Measurements from ENCODE around the gene SLC22A15.

GRCh38 chr1:116087628-116088027 lies 111.3 kb downstream of the SLC22A15 start:
- TF ChIP-seq, protein P1, sequence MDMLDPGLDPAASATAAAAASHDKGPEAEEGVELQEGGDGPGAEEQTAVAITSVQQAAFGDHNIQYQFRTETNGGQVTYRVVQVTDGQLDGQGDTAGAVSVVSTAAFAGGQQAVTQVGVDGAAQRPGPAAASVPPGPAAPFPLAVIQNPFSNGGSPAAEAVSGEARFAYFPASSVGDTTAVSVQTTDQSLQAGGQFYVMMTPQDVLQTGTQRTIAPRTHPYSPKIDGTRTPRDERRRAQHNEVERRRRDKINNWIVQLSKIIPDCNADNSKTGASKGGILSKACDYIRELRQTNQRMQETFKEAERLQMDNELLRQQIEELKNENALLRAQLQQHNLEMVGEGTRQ (IDR thresholded peaks at IDR 0.05) = no peak
- TF ChIP-seq REST (IDR thresholded peaks at IDR 0.05) = no peak
- TF ChIP-seq POLR2A (IDR thresholded peaks at IDR 0.05; ENCODE audit: low read length) = no peak
- TF ChIP-seq, protein P2, sequence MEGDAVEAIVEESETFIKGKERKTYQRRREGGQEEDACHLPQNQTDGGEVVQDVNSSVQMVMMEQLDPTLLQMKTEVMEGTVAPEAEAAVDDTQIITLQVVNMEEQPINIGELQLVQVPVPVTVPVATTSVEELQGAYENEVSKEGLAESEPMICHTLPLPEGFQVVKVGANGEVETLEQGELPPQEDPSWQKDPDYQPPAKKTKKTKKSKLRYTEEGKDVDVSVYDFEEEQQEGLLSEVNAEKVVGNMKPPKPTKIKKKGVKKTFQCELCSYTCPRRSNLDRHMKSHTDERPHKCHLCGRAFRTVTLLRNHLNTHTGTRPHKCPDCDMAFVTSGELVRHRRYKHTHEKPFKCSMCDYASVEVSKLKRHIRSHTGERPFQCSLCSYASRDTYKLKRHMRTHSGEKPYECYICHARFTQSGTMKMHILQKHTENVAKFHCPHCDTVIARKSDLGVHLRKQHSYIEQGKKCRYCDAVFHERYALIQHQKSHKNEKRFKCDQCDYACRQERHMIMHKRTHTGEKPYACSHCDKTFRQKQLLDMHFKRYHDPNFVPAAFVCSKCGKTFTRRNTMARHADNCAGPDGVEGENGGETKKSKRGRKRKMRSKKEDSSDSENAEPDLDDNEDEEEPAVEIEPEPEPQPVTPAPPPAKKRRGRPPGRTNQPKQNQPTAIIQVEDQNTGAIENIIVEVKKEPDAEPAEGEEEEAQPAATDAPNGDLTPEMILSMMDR (IDR thresholded peaks at IDR 0.05) = no peak
- no peak for TF ChIP-seq RAD21 (conservative IDR thresholded peaks at IDR 0.05 in 1 of 2, IDR thresholded peaks at IDR 0.05 in 1 of 2)
- TF ChIP-seq CEBPB (IDR thresholded peaks at IDR 0.05) = no peak
- no peak for TF ChIP-seq RFX5 (IDR thresholded peaks at IDR 0.05)
- TF ChIP-seq NR3C1 (IDR thresholded peaks at IDR 0.05) = no peak
- no peak for TF ChIP-seq EP300 (IDR thresholded peaks at IDR 0.05)
- no peak for TF ChIP-seq ZSCAN20 (CRISPR knock-in tag; IDR thresholded peaks at IDR 0.05)
- TF ChIP-seq, protein P3, sequence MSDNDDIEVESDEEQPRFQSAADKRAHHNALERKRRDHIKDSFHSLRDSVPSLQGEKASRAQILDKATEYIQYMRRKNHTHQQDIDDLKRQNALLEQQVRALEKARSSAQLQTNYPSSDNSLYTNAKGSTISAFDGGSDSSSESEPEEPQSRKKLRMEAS (IDR thresholded peaks at IDR 0.05) = no peak
- TF ChIP-seq HMGXB4 (CRISPR knock-in tag; IDR thresholded peaks at IDR 0.05; ENCODE audit: borderline replicate concordance) = no peak
- no peak for TF ChIP-seq KDM1A (IDR thresholded peaks at IDR 0.05; ENCODE audit: low read depth)

All from A549 (cell line).